Adrenal gland (tissue), 5 donors: ENCODE results near the gene ELN.

Experiments
- POLR2A ChIP-seq, 2 donors: fragments of 450-650 bp; IDR thresholded peaks; one replicate each; pipeline ENCODE4 v1.6.1; 2017; ENCODE audit warnings: antibody characterized with exemption in 2 of 2, mild to moderate bottlenecking in 2 of 2, moderate library complexity in 1 of 2
- TF ChIP-seq, protein P1 (sequence below), 6 experiments: fragments of 450-650 bp in 4 of 6; fragments of 200-600 bp in 2 of 6; sonication (generic) in 1 of 6; IDR thresholded peaks; 1 replicate in 5 of 6; 2 replicates in 1 of 6; pipeline versions ENCODE4 v1.5.1 to v1.8.0; 2016 to 2021; ENCODE audit warnings: antibody characterized with exemption in 6 of 6, mild to moderate bottlenecking in 2 of 6, moderate library complexity in 1 of 6
- donor health status: DM: no; HTN: no; CAD: no.

GRCh38 chr7:74022507-74022906 lies 5.5 kb upstream of the ELN start:
- TF ChIP-seq, protein P1, sequence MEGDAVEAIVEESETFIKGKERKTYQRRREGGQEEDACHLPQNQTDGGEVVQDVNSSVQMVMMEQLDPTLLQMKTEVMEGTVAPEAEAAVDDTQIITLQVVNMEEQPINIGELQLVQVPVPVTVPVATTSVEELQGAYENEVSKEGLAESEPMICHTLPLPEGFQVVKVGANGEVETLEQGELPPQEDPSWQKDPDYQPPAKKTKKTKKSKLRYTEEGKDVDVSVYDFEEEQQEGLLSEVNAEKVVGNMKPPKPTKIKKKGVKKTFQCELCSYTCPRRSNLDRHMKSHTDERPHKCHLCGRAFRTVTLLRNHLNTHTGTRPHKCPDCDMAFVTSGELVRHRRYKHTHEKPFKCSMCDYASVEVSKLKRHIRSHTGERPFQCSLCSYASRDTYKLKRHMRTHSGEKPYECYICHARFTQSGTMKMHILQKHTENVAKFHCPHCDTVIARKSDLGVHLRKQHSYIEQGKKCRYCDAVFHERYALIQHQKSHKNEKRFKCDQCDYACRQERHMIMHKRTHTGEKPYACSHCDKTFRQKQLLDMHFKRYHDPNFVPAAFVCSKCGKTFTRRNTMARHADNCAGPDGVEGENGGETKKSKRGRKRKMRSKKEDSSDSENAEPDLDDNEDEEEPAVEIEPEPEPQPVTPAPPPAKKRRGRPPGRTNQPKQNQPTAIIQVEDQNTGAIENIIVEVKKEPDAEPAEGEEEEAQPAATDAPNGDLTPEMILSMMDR (IDR thresholded peaks at IDR 0.05) = no peak
- TF ChIP-seq POLR2A (IDR thresholded peaks at IDR 0.05) = no peak
